SH-SY5Y (cell line): ENCODE results near the gene AFAP1L2.

Experiments used
- GATA2 ChIP-seq: IDR thresholded peaks from 2 replicates; pipeline ENCODE4 v1.6.1; 2011; ENCODE audit warnings: mild to moderate bottlenecking, low read depth, low read length
- GATA3 ChIP-seq: IDR thresholded peaks from 2 replicates; pipeline ENCODE4 v1.6.1; 2011; ENCODE audit warnings: low read depth, mild to moderate bottlenecking, low read length, moderate library complexity

GRCh38 chr10:114380060-114380459 lies 24.2 kb downstream of the AFAP1L2 start:
- TF ChIP-seq GATA2 (no peak), GATA3 (no peak)
